Measurements from ENCODE around the gene MFSD6.
"Not testable (repeated sequence)": the region's sequence is repeated elsewhere in the genome, so short reads cannot be mapped to it uniquely, and the experiment has no call there.

MFSD6 gene

GRCh38 chr2:190500054-190500502 lies 91.9 kb downstream of the MFSD6 start:
- DNase-seq (ENCODE audit: low read depth in 2 of 2), result no peak

GRCh38 chr2:190501231-190501630 lies 93.1 kb downstream of the MFSD6 start:
- DNase-seq (ENCODE audit: low read depth in 2 of 2), result no peak

GRCh38 chr2:190501702-190502407 lies 93.7 kb downstream of the MFSD6 start:
- DNase-seq (ENCODE audit: low read depth in 2 of 2), result no peak

- DNase-seq (ENCODE audit: low read depth in 2 of 2), result no peak
These were observed 94.9 kb downstream of the MFSD6 start for GRCh38 chr2:190503088-190503487.

- DNase-seq (ENCODE audit: low read depth in 2 of 2), result no peak
These were observed 96.8 kb downstream of the MFSD6 start for GRCh38 chr2:190504912-190505311.

GRCh38 chr2:190505696-190506095 lies 97.5 kb downstream of the MFSD6 start:
- no peak for DNase-seq (ENCODE audit: low read depth in 2 of 2)

- no peak for DNase-seq (ENCODE audit: low read depth in 2 of 2)
These were observed 98.5 kb downstream of the MFSD6 start for GRCh38 chr2:190506666-190507065.

GRCh38 chr2:190507135-190507534 lies 99.0 kb downstream of the MFSD6 start:
- no peak for DNase-seq (ENCODE audit: low read depth in 2 of 2)

- not testable (repeated sequence) for DNase-seq (ENCODE audit: low read depth in 2 of 2)
These were observed 101.7 kb downstream of the MFSD6 start for GRCh38 chr2:190509895-190510294.

- DNase-seq (ENCODE audit: low read depth in 2 of 2), result no peak
These were observed 102.9 kb downstream of the MFSD6 start for GRCh38 chr2:190511104-190511503.

GRCh38 chr2:190512539-190513095 lies 104.5 kb downstream of the MFSD6 start:
- no peak for DNase-seq (ENCODE audit: low read depth in 2 of 2)

GRCh38 chr2:190513877-190514276 lies 105.7 kb downstream of the MFSD6 start:
- DNase-seq (ENCODE audit: low read depth in 2 of 2), result no peak

GRCh38 chr2:190514676-190515075 lies 106.5 kb downstream of the MFSD6 start:
- DNase-seq (ENCODE audit: low read depth in 2 of 2), result no peak

GRCh38 chr2:190515687-190516086 lies 107.5 kb downstream of the MFSD6 start:
- DNase-seq (ENCODE audit: low read depth in 2 of 2), result no peak

GRCh38 chr2:190517468-190517867 lies 109.3 kb downstream of the MFSD6 start:
- no peak for DNase-seq (ENCODE audit: low read depth in 2 of 2)

- DNase-seq (ENCODE audit: low read depth in 2 of 2), result no peak
These were observed 112.0 kb downstream of the MFSD6 start for GRCh38 chr2:190519975-190520767.

GRCh38 chr2:190524928-190525327 lies 116.8 kb downstream of the MFSD6 start:
- no peak for DNase-seq (ENCODE audit: low read depth in 2 of 2)

GRCh38 chr2:190526105-190526750 lies 118.1 kb downstream of the MFSD6 start:
- no peak for DNase-seq (ENCODE audit: low read depth in 2 of 2)

- DNase-seq (ENCODE audit: low read depth in 2 of 2), result no peak
These were observed 119.1 kb downstream of the MFSD6 start for GRCh38 chr2:190527214-190527613.

GRCh38 chr2:190527918-190528317 lies 119.8 kb downstream of the MFSD6 start:
- no peak for DNase-seq (ENCODE audit: low read depth in 2 of 2)

- no peak for DNase-seq (ENCODE audit: low read depth in 2 of 2)
These were observed 120.4 kb downstream of the MFSD6 start for GRCh38 chr2:190528521-190529001.

Data from stimulated activated CD8-positive, alpha-beta memory T cell treated with anti-CD3 and anti-CD28 coated beads, Interleukin-15, amount 100 ng/mL, for 48 hours (primary cell).